GM12874 (cell line): Measurements from ENCODE around the gene LRRC74B.

ENCODE experiments used
- CTCF ChIP-seq: IDR thresholded peaks from 2 replicates; pipeline ENCODE4 v1.5.1; 2011; ENCODE audit warnings: low read depth, mild to moderate bottlenecking, control low read depth, low read length, moderate library complexity; ENCODE audit not compliant: insufficient read depth

LRRC74B gene

GRCh38 chr22:21045585-21046294 lies at the start of gene LRRC74B:
TSS of gene LRRC74B (plus strand) at chr22:21045946. CDS start at chr22:21045987, 41 bp downstream.
- TF ChIP-seq CTCF = no peak

- no peak for TF ChIP-seq CTCF
These were observed 49.7 kb upstream of the LRRC74B start for GRCh38 chr22:20996031-20996410.

GRCh38 chr22:20996598-20997535 lies 48.9 kb upstream of the LRRC74B start:
- no peak for TF ChIP-seq CTCF

GRCh38 chr22:20997536-20998257 lies 48.0 kb upstream of the LRRC74B start:
- TF ChIP-seq CTCF = no peak

- no peak for TF ChIP-seq CTCF
These were observed 47.1 kb upstream of the LRRC74B start for GRCh38 chr22:20998411-20999336.

GRCh38 chr22:20999350-21000206 lies 46.2 kb upstream of the LRRC74B start:
- no peak for TF ChIP-seq CTCF
